ENCODE results near the gene CTR9. TPM values are rescaled to one million over a fixed set of nuclear protein-coding genes. Genes with fewer than 3 reads are reported as not detected.
"Not testable (repeated sequence)": the region's sequence is repeated elsewhere in the genome, so short reads cannot be mapped to it uniquely, and the experiment has no call there.

CTR9 gene
- polyA plus RNA-seq, 3 donors = 8.2 to 15.3 (median 13.9) TPM

- H3K27ac ChIP-seq (ENCODE audit: low read depth, low read length) = no peak overlapping the region
- WGBS, 3 donors = 71 to 85% (median 79%) methylated on average over 4 of the region's 4 CpGs
Measured at GRCh38 chr11:10806206-10806605, 55.2 kb downstream of the CTR9 start.

- WGBS, 3 donors = 0% methylated on average over 34 to 39 of the region's 39 CpGs
Measured at GRCh38 chr11:10807493-10808234, 56.6 kb downstream of the CTR9 start.

DNA sequence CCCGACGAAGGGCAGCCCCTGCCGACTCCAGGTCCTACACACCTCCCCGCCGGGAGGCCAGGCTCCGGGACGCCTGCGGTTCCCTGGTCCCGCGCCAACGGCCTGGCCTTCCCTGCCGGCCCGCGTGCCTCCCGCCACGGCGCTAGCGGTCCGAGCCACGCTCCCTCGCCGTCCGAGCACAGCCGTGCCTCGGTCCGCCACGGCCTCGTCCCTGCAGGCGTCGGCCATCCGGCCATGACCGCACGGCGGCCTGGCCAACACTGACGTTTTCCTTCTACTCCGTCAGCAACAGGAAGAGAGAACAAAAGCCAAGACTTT lies 57.1 kb downstream of the CTR9 start:
- WGBS, 3 donors = 0 to 1% (median 1%) methylated on average over 36 of the region's 36 CpGs
- H3K27ac ChIP-seq (ENCODE audit: low read depth, low read length) = peak overlapping the region; percentile 77

More at GRCh38 chr11:10807493-10808234, 56.6 kb downstream of the CTR9 start:
- H3K27ac ChIP-seq (ENCODE audit: low read depth, low read length) = peak overlapping the region; percentile 77

DNA sequence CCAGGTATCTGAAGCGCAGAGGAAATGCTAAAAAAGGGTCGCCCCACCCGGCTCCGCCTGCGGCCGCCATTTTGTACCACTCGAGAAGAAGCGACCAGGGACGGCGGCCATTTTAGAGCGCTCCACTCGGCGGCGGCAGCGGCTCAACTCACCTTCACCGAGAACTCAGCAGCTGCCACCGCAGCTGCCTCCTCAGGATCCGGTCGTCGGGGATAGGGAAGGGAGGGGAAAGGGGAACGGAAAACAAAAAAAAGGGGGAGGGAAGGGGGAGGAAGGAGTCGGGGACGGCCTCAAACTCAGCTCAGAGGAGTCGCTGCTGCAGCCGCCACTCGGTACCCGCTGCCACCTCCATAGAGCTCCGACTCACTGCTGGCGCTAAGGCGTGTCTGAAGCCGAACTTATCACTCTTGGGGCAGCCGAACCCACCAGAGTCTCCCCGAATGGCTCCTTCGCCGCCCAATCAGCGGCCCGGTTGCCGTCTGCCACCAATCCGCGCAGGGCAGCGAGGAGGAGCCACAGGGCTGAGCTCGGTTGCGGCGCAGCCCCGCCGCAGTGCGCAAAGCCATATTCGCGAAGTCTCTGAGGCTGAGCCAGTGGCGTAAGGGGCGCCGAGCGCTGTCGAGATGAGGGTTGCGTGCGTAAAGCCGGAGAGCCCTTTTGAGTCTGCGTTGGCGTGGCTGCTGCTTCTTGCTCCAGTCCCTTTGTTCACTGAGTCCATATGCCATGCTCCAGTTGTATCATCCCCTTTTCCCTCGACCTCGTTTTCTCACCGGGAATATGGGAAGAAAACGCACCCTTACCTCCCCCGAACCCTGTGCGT lies 57.7 kb downstream of the CTR9 start, which contains the start of gene EIF4G2:
Gene EIF4G2 (minus strand): TSS at position 374 of the 820 bp plus-strand sequence.
- WGBS, 3 donors = 0% methylated on average over 65 of the region's 65 CpGs
- H3K27ac ChIP-seq (ENCODE audit: low read depth, low read length) = peak within 1 kb of the TSS; percentile 77

DNA sequence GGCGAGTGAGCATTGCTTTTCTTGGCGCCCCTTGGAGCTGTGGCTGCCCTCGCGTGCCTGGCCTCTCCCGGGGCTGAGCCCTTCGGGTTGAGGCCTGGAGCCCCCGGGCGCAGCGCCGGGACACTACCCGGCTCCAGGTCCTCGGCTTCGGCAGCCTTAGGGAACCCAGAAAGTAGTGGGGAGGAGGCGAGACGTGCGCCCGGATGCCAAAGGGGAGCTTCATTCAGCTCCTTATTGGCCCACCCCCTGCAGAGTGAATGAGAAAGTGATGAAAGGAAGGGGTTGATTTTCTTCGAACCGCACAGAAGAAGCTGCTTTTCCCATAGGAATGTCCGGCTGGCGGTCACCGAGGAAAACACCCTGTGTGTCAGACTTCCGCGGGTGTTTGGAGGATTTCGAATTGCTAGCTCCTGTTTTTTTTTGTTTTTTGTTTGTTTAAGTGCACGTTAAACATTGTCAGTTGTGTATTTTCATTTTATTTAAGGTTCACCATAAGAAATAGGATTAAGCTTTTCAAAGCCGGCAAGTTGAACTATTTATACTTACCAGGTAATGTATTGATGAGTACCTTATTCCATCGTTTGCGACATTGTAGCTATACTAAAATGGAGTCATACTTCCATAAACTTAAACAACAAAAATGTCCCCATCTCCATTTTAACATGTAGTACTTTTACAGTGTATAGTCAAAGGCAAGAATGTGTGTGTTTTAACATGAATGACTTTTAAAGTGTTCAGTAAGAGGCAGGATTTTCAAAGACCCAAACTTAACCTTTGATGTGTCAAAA lies 58.5 kb downstream of the CTR9 start:
- WGBS, 3 donors = 2 to 3% (median 3%) methylated on average over 29 of the region's 29 CpGs
- H3K27ac ChIP-seq (ENCODE audit: low read depth, low read length) = peak overlapping the region; percentile 28

GRCh38 chr11:10813945-10814344 lies 62.9 kb downstream of the CTR9 start:
- no peak overlapping the region for H3K27ac ChIP-seq (ENCODE audit: low read depth, low read length)

- 73 to 92% (median 89%) methylated on average over 1 of the region's 1 CpG for WGBS, 3 donors
- no peak overlapping the region for H3K27ac ChIP-seq (ENCODE audit: low read depth, low read length)
Measured at GRCh38 chr11:10818594-10818993, 67.5 kb downstream of the CTR9 start.

GRCh38 chr11:10822491-10822890 lies 71.4 kb downstream of the CTR9 start:
- not testable (repeated sequence) for H3K27ac ChIP-seq (ENCODE audit: low read depth, low read length)
- WGBS, 3 donors = 82 to 93% (median 89%) methylated on average over 3 of the region's 3 CpGs

DNA sequence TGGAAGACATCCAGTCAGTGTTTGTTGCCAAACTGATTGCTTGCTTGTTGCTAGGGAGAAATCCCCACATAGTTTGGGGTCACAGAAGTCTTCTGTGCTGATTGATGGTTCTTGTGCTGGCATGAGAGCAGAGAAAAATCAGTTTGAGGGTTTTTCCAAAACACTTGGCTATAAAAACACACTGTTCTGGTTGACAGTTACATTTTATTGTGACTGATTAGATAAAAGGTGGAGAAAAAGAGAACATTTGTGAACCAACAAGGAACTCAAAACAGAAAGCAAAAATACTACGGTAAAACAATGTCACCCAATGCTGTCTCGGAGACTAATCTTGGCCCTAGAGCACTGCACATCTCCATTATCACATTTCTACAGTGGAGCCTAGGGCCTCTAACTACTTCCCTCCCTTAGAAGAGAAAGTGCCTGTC lies 72.1 kb downstream of the CTR9 start:
- 38 to 64% (median 43%) methylated on average over 2 of the region's 2 CpGs for WGBS, 3 donors
- no peak overlapping the region for H3K27ac ChIP-seq (ENCODE audit: low read depth, low read length)

DNA sequence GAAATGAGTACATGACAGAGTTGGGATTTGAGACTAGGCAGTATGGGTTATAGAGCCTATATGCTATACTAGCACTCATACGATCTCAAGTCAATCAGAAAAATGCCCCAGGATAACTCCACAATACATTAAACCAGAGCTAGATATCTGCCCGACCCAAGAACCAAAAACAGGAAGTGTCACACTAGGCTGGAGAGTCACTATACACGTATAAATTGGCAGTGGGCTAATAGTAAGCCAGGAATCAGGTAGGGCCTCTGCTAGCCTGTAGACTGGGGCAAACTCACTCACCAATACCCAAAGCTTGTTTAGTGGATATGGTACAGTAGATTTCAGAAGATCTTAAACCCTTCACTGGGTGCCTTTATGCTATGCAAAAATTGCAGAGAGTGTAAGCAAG lies 73.8 kb downstream of the CTR9 start:
- 42 to 82% (median 68%) methylated on average over 3 of the region's 3 CpGs for WGBS, 3 donors
- H3K27ac ChIP-seq (ENCODE audit: low read depth, low read length) = no peak overlapping the region

- 70 to 97% (median 88%) methylated on average over 2 of the region's 2 CpGs for WGBS, 3 donors
- H3K27ac ChIP-seq (ENCODE audit: low read depth, low read length) = no peak overlapping the region
Measured at GRCh38 chr11:10828402-10828801, 77.4 kb downstream of the CTR9 start.

DNA sequence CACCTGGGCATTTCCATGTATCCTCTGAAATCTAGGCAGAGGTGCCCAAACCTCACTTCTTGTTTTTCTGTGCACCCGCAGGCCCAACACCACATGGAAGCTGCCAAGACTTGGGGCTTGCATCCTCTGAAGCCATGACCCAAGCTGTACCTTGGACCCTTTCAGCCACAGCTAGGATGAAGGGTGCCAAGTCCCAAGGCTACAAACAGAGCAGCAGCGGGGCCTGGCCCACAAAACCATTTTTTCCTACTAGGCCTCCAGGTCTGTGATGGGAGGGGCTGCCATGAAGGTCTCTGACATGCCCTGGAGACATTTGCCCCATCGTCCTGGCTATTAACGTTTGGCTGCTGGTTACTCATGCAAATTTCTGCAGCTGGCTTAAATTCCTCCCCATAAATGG lies 78.1 kb downstream of the CTR9 start:
- WGBS, 3 donors = 95 to 98% (median 95%) methylated on average over 4 of the region's 4 CpGs
- H3K27ac ChIP-seq (ENCODE audit: low read depth, low read length) = no peak overlapping the region

Other genes starting within 250 kb of the CTR9 start
- gene RNF141, start 210.1 kb upstream of the CTR9 start, polyA plus RNA-seq = 10 to 100 TPM in 2 of 3 donors, 1 to 10 TPM in 1; 6.9 to 19.7 (median 13.9) TPM
- gene LYVE1, start 182.6 kb upstream of the CTR9 start, polyA plus RNA-seq = 100 to 1,000 TPM in 2 of 3 donors, 10 to 100 TPM in 1; 12.3 to 113 (median 112) TPM
- gene IRAG1, start 57.5 kb upstream of the CTR9 start, polyA plus RNA-seq = 1 to 10 TPM; 1.6 to 8.5 (median 5.2) TPM
- 100 to 1,000 TPM; 154 to 309 (median 299) TPM for gene EIF4G2, start 57.7 kb downstream of the CTR9 start, polyA plus RNA-seq
- gene ZBED5, start 106.8 kb downstream of the CTR9 start, polyA plus RNA-seq = 10 to 100 TPM; 10.7 to 19.3 (median 15.1) TPM

All from adipose tissue (tissue), 3 donors.